Type B pancreatic cell (in vitro differentiated cells): Measurements from ENCODE around the gene LYSMD4. TPM values are rescaled to one million over a fixed set of nuclear protein-coding genes. Genes with fewer than 3 reads are reported as not detected.

ENCODE experiments used
- DNase-seq: peaks from one replicate; pipeline ENCODE4 v3.0.0; 2021; ENCODE audit warnings: mixed read lengths; ENCODE audit not compliant: unreplicated experiment; ENCODE audit errors: extremely low spot score
- H3K27ac Mint-ChIP-seq: 2 replicates; pipeline ENCODE4 v1.8.0; 2021; ENCODE audit warnings: mild to moderate bottlenecking, mixed read lengths
- H3K27me3 Mint-ChIP-seq: 2 replicates; pipeline ENCODE4 v1.8.0; 2021; ENCODE audit warnings: mixed read lengths
- H3K36me3 Mint-ChIP-seq: 2 replicates; pipeline ENCODE4 v1.8.0; 2021; ENCODE audit warnings: mixed read lengths
- H3K4me1 Mint-ChIP-seq: one replicate; pipeline ENCODE4 v1.8.0; 2021; ENCODE audit warnings: mixed read lengths; ENCODE audit not compliant: unreplicated experiment
- H3K4me3 Mint-ChIP-seq: 2 replicates; pipeline ENCODE4 v1.8.0; 2021; ENCODE audit warnings: mild to moderate bottlenecking, mixed read lengths
- H3K9me3 Mint-ChIP-seq: 2 replicates; pipeline ENCODE4 v1.8.0; 2021; ENCODE audit warnings: mixed read lengths
- total RNA-seq: library from RNA; stranded (reverse); gene quantifications from 2 replicates; pipeline ENCODE4 v1.2.1, GENCODE V29; 2021; ENCODE audit warnings: low replicate concordance
- TF ChIP-seq, protein P1 (sequence below): fragments of 200-600 bp; sonication (generic); conservative IDR thresholded peaks from 2 replicates; pipeline ENCODE4 v1.5.0; 2021; ENCODE audit warnings: antibody characterized with exemption, mild to moderate bottlenecking

The LYSMD4 gene
- total RNA-seq, 1 donor from 2014 or later = 16.9 TPM

DNA sequence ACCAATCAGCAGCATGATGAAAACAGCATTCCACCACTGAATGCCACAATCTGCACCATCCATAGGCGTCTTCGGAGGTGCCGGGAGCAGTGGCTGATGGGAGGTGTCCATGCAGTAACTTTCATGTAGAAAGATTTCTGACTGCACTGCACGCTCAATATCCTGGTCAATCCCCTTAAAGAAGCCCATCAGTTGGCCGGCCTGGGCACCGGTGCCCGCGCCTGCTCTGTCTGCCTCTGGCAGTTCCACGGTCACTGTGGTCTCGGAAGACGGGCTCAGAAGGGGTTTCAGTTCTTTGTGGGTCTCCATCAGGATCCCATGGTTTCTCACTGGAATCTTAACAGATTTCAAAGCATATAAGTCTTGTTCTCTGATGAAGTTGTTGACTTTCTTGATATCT, 3.9 kb downstream of the LYSMD4 start:
- TF ChIP-seq, protein P1, sequence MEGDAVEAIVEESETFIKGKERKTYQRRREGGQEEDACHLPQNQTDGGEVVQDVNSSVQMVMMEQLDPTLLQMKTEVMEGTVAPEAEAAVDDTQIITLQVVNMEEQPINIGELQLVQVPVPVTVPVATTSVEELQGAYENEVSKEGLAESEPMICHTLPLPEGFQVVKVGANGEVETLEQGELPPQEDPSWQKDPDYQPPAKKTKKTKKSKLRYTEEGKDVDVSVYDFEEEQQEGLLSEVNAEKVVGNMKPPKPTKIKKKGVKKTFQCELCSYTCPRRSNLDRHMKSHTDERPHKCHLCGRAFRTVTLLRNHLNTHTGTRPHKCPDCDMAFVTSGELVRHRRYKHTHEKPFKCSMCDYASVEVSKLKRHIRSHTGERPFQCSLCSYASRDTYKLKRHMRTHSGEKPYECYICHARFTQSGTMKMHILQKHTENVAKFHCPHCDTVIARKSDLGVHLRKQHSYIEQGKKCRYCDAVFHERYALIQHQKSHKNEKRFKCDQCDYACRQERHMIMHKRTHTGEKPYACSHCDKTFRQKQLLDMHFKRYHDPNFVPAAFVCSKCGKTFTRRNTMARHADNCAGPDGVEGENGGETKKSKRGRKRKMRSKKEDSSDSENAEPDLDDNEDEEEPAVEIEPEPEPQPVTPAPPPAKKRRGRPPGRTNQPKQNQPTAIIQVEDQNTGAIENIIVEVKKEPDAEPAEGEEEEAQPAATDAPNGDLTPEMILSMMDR = no peak
- DNase-seq = no peak
- Mint-ChIP-seq H3K4me1 (peaks cover 25% of the 10 kb centered on the region), H3K36me3 (peaks cover 16% of the 10 kb centered on the region), H3K27ac (no peak overlapping the region), H3K4me3 (no peak overlapping the region), H3K9me3 (no peaks in the 10 kb centered on the region), H3K27me3 (no peaks in the 10 kb centered on the region)

- Mint-ChIP-seq H3K4me1 (peaks cover 25% of the 10 kb centered on the region), H3K27me3 (no peaks in the 10 kb centered on the region), H3K27ac (no peak overlapping the region), H3K36me3 (peaks cover 18% of the 10 kb centered on the region), H3K4me3 (no peak overlapping the region), H3K9me3 (peaks cover 1% of the 10 kb centered on the region)
- no peak for DNase-seq
- TF ChIP-seq, protein P1 = no peak
Observed at GRCh38 chr15:99728916-99729315, 4.3 kb downstream of the LYSMD4 start.

DNA sequence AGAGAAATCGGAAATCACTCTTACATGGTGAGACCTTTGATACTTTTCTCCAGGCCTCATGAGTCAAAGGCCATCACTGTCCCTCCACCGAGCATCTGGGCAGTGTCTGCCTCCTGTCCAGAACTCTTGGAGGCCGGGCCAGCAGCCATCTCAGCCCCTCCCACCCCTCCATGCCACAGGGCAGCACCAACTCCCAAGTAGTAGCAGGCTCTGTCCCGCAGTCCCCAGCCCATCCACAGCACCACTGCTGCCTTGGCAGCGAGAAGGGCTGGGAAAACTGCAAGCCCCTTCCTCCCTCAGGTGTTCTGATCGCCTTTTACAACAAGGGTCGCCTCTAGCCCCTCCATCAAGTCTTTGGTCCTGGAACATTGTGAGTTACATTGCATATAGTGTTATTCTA, 5.5 kb downstream of the LYSMD4 start:
- Mint-ChIP-seq H3K27ac (no peak overlapping the region), H3K9me3 (peaks cover 4% of the 10 kb centered on the region), H3K27me3 (no peaks in the 10 kb centered on the region), H3K4me3 (no peak overlapping the region), H3K4me1 (peaks cover 21% of the 10 kb centered on the region), H3K36me3 (peaks cover 23% of the 10 kb centered on the region)
- TF ChIP-seq, protein P1 = no peak
- DNase-seq = no peak

DNA sequence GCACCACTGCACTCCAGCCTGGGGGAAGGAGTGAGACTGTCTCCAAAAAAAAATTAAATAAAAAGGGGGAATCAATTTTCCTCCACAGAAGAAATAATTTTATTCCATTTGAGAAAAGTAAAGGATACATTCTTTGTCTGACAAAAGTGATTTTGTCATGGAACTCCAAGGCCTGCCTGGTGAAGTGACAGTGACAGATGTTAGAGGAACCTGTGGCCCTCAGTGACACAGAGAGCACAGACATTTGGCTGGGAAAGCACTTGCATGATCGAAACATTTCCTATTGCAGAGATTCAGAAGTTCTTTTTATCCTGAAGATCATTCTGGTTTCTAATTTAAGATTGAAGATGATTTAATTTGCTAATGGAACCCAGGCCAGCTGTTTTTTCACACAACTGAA, 5.9 kb downstream of the LYSMD4 start:
- peaks cover 25% of the 10 kb centered on the region for H3K36me3 Mint-ChIP-seq
- H3K4me3 Mint-ChIP-seq = no peak overlapping the region
- no peak overlapping the region for H3K27ac Mint-ChIP-seq
- H3K9me3 Mint-ChIP-seq = peaks cover 4% of the 10 kb centered on the region
- H3K27me3 Mint-ChIP-seq = no peaks in the 10 kb centered on the region
- TF ChIP-seq, protein P1 = no peak
- H3K4me1 Mint-ChIP-seq = peaks cover 21% of the 10 kb centered on the region
- no peak for DNase-seq

DNA sequence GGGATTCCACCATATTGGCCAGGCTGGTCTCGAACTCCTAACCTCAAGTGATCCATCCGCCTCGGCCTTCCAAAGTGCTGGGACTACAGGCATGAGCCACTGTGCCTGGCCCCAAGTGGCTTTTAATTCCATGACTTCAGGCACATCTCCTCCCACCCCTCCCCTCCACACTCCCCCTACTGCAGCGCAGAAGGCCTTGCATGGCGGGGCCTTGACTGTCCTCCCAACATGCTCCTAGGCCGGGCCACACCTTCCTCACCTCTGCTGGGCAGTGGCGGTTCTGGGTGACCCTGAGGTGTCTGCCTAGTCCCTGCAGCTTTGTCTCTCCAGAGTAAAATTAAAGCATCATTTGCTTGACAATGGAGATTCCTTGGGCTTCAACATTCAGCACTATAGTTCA, 6.9 kb downstream of the LYSMD4 start:
- Mint-ChIP-seq H3K27ac (no peak overlapping the region), H3K27me3 (no peaks in the 10 kb centered on the region)

More for the DNA sequence above, 6.9 kb downstream of the LYSMD4 start:
- H3K4me3 Mint-ChIP-seq = no peak overlapping the region
- peaks cover 18% of the 10 kb centered on the region for H3K4me1 Mint-ChIP-seq
- H3K9me3 Mint-ChIP-seq = peaks cover 4% of the 10 kb centered on the region
- peaks cover 27% of the 10 kb centered on the region for H3K36me3 Mint-ChIP-seq
- TF ChIP-seq, protein P1 = no peak
- DNase-seq = no peak
